SH-SY5Y (cell line): ENCODE results near the gene TSC22D1.

Source experiments
- GATA2 ChIP-seq: IDR thresholded peaks from 2 replicates; pipeline ENCODE4 v1.6.1; 2011; ENCODE audit warnings: mild to moderate bottlenecking, low read depth, low read length
- GATA3 ChIP-seq: IDR thresholded peaks from 2 replicates; pipeline ENCODE4 v1.6.1; 2011; ENCODE audit warnings: low read depth, mild to moderate bottlenecking, low read length, moderate library complexity

GRCh38 chr13:44574466-44574855 lies 1.7 kb downstream of the TSC22D1 start:
- no peak for TF ChIP-seq GATA3
- TF ChIP-seq GATA2 = no peak
